Kidney (tissue), 14 donors: ENCODE measurements around the gene SDC3. TPM values are rescaled to one million over a fixed set of nuclear protein-coding genes. Genes with fewer than 3 reads are reported as not detected.

Experiments
- DNase-seq, 5 donors: peaks; one replicate each; pipeline ENCODE4 v3.0.0-alpha.2; 2013 to 2020
- FAIRE-seq: peaks from 2 replicates; lab custom pipeline; 2012; peaks lifted over from hg19 to GRCh38; lab: Jason Lieb, UNC
- H3K27ac ChIP-seq, 2 donors: one replicate each; pipeline ENCODE4 v1.7.0; 2013; ENCODE audit warnings: low read depth in 2 of 2, low read length in 2 of 2, inconsistent platforms in 1 of 2
- H3K27me3 ChIP-seq: one replicate; pipeline ENCODE4 v1.7.1; 2013; ENCODE audit warnings: low read length, inconsistent platforms; ENCODE audit not compliant: control insufficient read depth, insufficient read depth
- H3K36me3 ChIP-seq, 3 donors: one replicate each; pipeline versions ENCODE4 v1.7.0 to v1.7.1; 2013; ENCODE audit warnings: low read length in 3 of 3, control low read depth in 1 of 3, inconsistent platforms in 1 of 3; ENCODE audit not compliant: insufficient read depth in 3 of 3, control insufficient read depth in 2 of 3
- H3K4me1 ChIP-seq, 3 donors: one replicate each; pipeline versions ENCODE4 v1.7.0 to v1.7.1; 2013; ENCODE audit warnings: low read length in 3 of 3, inconsistent platforms in 1 of 3, low read depth in 1 of 3; ENCODE audit not compliant: control insufficient read depth in 2 of 3, insufficient read depth in 2 of 3
- H3K4me3 ChIP-seq, 3 donors: one replicate each; pipeline versions ENCODE4 v1.7.0 to v1.8.1; 2013; ENCODE audit warnings: low read length in 3 of 3, control low read depth in 1 of 3, inconsistent platforms in 1 of 3
- H3K9ac ChIP-seq, 3 donors: one replicate each; pipeline versions ENCODE4 v1.7.0 to v1.7.1; 2013; ENCODE audit warnings: low read length in 3 of 3, control low read depth in 1 of 3, inconsistent platforms in 1 of 3
- H3K9me3 ChIP-seq, 3 donors: one replicate each; pipeline versions ENCODE4 v1.7.0 to v1.7.1; 2013; ENCODE audit warnings: low read length in 3 of 3, control low read depth in 1 of 3, inconsistent platforms in 1 of 3; ENCODE audit not compliant: control insufficient read depth in 2 of 3, insufficient read depth in 1 of 3
- intact Hi-C: fragments of 100-400 bp; cut with DNase I; formaldehyde crosslinking; loops from one replicate; pipeline ENCODE4 v1.11.1; 2022
- polyA plus RNA-seq: library from polyadenylated mRNA; stranded (reverse); fragments of 350-450 nt; fragmentation: Illumina TruSeq; extraction: RNeasy Lipid Tissue Mini Kit (QIAGEN cat#74804); gene quantifications from one replicate; pipeline ENCODE4 v1.2.3, GENCODE V29; 2014; ENCODE audit warnings: low read depth, low replicate concordance; ENCODE audit not compliant: insufficient read depth
- total RNA-seq: library from RNA; stranded (reverse); fragmentation: NEBNext Ultra II Directional; extraction: Animal tissue kit (Norgen Biotek cat#: 25700); gene quantifications from one replicate; pipeline ENCODE4 v1.2.1, GENCODE V29; 2021
- TF ChIP-seq, protein P1 (sequence below): IDR thresholded peaks from 3 replicates; pipeline ENCODE4 v1.5.1; 2012; ENCODE audit warnings: mild to moderate bottlenecking, moderate library complexity, borderline replicate concordance; ENCODE audit not compliant: insufficient read depth; ENCODE audit errors: extremely low read depth
- donor health status: control.
- donor health status: control.
- donor health status: control.
- donor health status: control.
- donor health status: control.
- donor health status: DM: yes; HTN: yes; CAD: no.
- donor health status: Normal renal cell carcinoma (clear cell type).

Gene SDC3
- total and polyA plus RNA-seq, 2 donors from 2014 or later, result 11.0 to 58.7 TPM

DNA sequence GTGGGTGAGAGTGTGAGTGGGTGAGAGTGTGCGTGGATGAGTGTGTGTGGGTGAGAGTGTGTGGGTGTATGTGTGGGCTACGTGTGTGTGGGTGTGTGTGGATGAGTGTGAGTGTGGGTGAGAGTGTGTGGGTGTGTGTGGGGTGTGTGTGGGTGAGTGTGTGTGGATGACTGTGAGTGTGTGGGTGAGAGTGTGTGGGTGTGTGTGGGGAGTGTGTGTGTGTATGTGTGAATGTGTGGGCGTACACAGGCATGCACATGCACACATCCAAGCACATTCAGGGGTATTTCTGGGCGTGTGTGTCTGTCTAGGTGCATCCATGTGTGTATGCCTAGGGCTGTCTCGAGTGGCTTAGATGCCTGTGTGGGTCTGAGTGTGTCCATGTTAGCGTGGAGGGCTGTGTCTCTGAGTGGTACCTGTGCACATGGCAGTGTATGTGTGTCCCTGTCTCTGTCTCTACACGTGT, 14.0 kb downstream of the SDC3 start:
- Histone ChIP-seq H3K9ac (no peak overlapping the region), H3K4me3 (no peak overlapping the region), H3K9me3 (no peaks in the 10 kb centered on the region), H3K27ac (no peak overlapping the region), H3K4me1 (peaks cover 0 to 15% (median 0%) of the 10 kb centered on the region in 3 donors), H3K27me3 (no peaks in the 10 kb centered on the region), H3K36me3 (no peaks in the 10 kb centered on the region)
- TF ChIP-seq, protein P1, sequence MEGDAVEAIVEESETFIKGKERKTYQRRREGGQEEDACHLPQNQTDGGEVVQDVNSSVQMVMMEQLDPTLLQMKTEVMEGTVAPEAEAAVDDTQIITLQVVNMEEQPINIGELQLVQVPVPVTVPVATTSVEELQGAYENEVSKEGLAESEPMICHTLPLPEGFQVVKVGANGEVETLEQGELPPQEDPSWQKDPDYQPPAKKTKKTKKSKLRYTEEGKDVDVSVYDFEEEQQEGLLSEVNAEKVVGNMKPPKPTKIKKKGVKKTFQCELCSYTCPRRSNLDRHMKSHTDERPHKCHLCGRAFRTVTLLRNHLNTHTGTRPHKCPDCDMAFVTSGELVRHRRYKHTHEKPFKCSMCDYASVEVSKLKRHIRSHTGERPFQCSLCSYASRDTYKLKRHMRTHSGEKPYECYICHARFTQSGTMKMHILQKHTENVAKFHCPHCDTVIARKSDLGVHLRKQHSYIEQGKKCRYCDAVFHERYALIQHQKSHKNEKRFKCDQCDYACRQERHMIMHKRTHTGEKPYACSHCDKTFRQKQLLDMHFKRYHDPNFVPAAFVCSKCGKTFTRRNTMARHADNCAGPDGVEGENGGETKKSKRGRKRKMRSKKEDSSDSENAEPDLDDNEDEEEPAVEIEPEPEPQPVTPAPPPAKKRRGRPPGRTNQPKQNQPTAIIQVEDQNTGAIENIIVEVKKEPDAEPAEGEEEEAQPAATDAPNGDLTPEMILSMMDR, result no peak
- intact Hi-C loops, result no loop called here
- FAIRE-seq, result no peak
- no peak for DNase-seq

DNA sequence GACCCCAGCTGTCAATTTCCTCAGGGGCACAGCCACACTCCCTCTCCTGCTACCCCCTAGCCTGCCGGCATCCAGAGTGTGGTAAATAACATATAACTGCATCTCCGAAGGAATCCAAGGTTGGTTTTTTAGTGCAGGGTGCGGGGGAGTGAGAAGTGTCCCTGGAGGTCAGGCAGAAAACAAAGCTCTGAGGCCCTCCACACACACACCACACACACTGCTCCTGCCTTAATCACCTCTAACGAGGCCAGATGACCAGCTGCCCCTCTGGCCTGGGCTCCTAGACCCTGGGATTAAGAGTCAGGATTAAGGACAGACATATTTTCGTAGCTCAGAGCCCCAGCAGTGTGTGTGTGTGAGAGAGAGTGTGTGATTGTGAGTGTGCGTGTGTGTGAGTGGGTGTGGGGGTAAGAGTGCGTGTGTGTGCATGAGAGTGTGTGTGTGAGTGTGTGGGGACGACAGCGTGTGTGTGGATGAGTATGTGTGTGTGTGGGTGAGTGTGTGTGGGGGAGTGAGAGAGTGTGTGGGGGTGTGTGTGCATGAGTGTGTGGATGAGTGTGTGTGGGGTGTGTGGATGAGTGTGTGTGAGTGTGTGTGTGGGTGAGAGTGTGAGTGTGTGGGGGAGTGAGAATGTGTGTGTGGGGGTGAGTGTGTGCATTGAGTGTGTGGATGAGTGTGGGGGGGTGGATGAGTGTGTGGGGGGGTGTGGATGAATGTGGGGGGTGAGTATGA, 14.6 kb downstream of the SDC3 start:
- H3K27me3 ChIP-seq, result no peaks in the 10 kb centered on the region
- DNase-seq (no peak), FAIRE-seq (no peak)
- TF ChIP-seq, protein P1, result no peak
- intact Hi-C loops, result no loop called here
- H3K4me3 ChIP-seq, result no peak overlapping the region
- no peak overlapping the region for H3K27ac ChIP-seq
- peaks cover 0 to 19% (median 0%) of the 10 kb centered on the region in 3 donors for H3K4me1 ChIP-seq
- H3K9ac ChIP-seq, result no peak overlapping the region
- H3K9me3 ChIP-seq, result no peaks in the 10 kb centered on the region
- H3K36me3 ChIP-seq, result no peaks in the 10 kb centered on the region

DNA sequence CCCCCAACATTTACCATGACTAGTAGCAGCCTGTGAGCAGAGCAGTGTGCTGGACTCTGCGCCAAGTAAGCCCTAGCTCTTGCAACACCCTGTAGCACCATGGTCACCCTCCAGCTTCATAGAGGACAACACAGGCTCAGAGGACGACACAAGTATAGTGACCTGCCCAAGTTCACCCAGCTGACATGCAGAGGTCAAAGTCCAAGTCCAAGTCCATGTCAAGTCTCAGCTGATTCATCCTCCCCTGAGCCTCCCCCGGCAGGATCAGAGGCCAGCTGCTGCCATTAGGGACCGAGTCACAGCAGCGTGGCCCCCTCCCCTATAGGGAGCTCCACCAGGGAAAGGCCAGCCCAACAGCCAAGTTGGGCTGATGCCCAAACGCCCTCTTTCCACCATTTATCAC, 15.9 kb downstream of the SDC3 start:
- FAIRE-seq (no peak), DNase-seq (no peak)
- Histone ChIP-seq H3K4me1 (peaks cover 0 to 29% (median 0%) of the 10 kb centered on the region in 3 donors), H3K27me3 (no peaks in the 10 kb centered on the region), H3K9me3 (no peaks in the 10 kb centered on the region), H3K9ac (no peak overlapping the region), H3K4me3 (no peak overlapping the region), H3K36me3 (no peaks in the 10 kb centered on the region), H3K27ac (no peak overlapping the region)
- intact Hi-C loops, result no loop called here
- TF ChIP-seq, protein P1, result no peak
